ENCODE data around the gene MTSS2. TPM values are rescaled to one million over a fixed set of nuclear protein-coding genes. Genes with fewer than 3 reads are reported as not detected.

The MTSS2 gene
- total and polyA plus RNA-seq, 2 of the 8 experiments (the other 6 are each of a cell fraction or from before 2014, with no cell fraction given) = 23.3 to 36.7 TPM

DNA sequence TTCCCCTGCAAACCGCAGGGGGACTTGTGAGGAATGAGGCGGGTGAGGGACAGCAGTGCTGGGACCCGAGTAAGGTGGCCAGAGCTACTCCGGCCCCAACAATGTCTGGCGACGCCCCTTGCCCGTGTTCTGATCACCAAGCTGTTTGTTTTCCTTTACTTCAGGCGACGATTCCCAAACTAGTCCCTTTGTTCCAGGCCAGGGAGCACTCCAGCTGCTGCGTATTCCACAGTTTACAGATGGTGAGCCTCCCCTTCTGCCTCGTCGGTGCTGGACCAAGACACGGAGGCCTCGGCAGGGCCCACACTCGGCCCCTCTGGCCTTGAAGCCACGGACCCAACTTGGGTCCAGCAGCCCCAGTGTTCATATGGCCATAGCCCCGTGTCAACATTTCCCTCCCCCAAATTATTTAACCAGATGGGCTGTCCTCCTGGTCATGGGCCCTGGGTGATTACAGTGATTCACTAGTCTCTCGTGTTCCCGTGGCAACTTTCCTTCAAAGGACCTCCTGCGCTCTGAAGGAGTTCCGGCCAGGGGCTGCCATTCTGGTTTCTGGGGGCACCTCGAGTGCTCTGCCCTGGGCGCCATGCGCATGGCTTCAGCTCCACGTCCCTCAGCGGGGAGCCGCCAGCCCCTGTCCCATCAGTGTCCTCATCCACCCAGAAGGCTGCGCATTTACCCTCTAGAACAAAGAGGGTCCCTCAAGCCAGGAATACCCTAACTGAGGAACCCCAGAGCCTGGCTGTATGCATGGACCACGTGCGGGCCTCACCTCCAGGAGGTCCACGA is 24.8 kb upstream of the MTSS2 start (continued):
- no peak for TF ChIP-seq NANOG (IDR thresholded peaks at IDR 0.05; ENCODE audit: insufficient read depth, low read depth, low read length, poor library complexity, severe bottlenecking)
- TF ChIP-seq POLR2AphosphoS5 (IDR thresholded peaks at IDR 0.05; ENCODE audit: low read depth, low read length) = no peak
- TF ChIP-seq GTF2F1 (IDR thresholded peaks at IDR 0.05; ENCODE audit: borderline replicate concordance, low read depth, low read length) = no peak
- TF ChIP-seq CHD7 (IDR thresholded peaks at IDR 0.05; ENCODE audit: insufficient replicate concordance, low read length) = no peak
- no peak for TF ChIP-seq USF2 (IDR thresholded peaks at IDR 0.05; ENCODE audit: low read length)
- TF ChIP-seq KDM1A (IDR thresholded peaks at IDR 0.05; ENCODE audit: borderline replicate concordance, low read length) = no peak
- no peak for TF ChIP-seq CBX8 (IDR thresholded peaks at IDR 0.05; ENCODE audit: borderline replicate concordance, low read depth, low read length)
- no peak for TF ChIP-seq SAP30 (IDR thresholded peaks at IDR 0.05; ENCODE audit: insufficient read depth, insufficient replicate concordance, low read length)

Data from H1 (cell line).